ENCODE data around the gene AHI1.
"Not testable (repeated sequence)": the region's sequence is repeated elsewhere in the genome, so short reads cannot be mapped to it uniquely, and the experiment has no call there.

AHI1 gene

DNA sequence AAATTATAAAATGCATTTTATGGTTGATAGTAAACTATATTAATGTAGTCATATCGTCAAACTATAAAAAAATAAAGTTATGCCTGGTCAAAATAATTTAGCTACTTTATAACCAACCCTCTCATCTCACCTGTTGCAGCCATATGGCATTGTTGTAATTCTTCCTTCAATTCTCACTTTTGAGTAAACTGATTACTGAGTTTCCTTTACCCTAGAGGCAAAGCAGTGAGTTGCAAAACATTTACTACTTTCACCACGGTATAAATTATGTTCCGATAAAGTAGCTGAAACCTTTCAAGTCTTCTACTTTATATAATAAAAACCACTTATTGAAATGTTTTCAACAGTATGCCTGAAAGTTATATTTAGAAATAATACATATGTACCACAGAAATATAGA, 113.8 kb downstream of the AHI1 start:
- no peak for DNase-seq

DNA sequence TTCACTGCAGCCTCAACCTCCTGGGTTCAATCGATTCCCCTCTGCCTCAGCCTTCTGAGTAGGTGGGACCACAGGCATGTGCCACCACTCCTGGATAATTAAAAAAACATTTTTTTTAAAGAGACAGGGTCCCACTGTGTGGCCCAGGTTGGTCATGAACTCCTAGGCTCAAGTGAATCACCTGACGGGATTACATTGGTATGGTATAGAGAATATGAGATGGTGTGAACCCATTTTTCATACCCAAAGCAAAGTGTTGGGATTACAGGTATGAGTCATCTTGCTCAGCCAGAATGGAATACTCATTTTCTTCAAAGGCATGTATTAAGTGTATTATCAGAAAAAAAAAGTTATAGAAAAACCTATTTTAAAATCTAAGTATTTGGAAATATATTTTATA, 114.2 kb downstream of the AHI1 start:
- no peak for DNase-seq

DNA sequence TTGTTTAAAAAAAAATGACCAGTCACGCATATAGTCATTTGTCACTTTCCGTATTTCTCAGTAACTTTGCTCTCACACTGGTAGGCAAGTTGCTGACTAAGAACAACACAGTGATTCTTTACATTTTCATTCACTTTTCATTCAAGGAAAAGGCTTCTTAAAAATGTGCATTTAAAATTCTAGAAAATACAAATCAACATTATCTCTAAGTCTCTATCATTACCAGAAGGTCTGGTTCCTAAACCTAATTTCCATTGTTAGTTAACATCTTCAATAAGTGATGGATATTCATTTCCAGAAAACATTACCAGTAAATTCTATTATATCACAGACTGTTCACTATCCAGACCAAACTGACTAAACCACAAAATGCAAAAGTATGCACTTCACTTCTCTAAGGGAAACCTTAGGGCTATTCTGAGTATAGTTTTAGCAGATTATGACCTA, 115.3 kb downstream of the AHI1 start:
- no peak for DNase-seq

DNA sequence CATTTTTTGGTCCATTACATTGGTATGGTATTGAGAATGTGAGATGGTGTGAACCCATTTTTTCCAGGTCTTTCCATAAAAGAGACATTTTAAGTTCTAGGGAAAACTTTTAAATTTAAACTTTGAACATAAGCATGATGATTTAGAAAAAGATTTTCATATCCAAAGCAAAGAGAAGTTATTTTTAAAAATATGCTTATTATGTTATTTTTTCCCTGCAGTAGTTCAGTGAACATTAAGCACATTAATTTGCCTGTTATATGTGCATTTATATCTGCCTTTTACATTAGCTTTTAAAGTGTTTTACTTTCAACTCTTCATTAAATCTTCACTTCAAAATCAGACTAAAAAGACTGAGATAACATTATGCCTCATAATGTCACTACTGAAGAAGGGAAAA, 116.7 kb downstream of the AHI1 start:
- DNase-seq = no peak

DNA sequence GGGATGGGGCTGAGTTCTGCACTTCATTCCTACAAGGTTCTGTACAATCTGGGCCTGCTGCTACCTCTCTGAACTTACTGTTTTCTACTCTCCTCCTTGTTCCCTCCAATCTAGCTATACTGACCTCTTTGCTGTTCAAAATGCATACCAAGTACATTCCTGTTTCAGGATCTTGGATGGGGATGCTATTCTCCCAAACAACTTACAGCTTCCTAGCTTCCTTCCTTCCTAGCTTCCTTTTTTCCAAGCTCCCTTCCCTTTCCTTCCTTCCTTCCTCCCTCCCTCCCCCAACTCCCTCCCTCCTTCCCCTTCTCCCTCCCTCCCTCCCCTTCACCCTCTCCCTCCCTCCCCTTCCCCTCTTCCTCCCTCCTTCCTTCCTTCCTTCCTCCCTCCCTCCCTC, 117.9 kb downstream of the AHI1 start:
- DNase-seq = no peak

DNA sequence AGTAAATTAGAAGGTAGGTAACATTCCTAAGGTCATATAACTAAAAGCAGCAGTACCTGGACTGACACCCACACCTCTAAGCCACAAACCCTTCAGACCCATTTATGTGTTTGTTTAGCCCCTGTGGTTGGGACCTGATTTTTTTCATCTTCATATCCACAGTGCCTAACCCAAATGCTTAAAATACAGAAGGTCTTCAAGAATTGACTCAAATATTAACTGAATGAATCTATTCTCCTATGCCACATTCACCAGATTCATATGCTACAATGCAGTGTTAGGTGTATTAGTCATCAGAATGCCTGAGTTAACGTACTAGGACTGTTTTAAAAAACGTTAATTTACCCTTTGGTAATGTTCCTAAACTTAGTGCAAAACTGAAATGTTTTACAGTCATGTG, 124.8 kb downstream of the AHI1 start:
- DNase-seq = no peak

DNA sequence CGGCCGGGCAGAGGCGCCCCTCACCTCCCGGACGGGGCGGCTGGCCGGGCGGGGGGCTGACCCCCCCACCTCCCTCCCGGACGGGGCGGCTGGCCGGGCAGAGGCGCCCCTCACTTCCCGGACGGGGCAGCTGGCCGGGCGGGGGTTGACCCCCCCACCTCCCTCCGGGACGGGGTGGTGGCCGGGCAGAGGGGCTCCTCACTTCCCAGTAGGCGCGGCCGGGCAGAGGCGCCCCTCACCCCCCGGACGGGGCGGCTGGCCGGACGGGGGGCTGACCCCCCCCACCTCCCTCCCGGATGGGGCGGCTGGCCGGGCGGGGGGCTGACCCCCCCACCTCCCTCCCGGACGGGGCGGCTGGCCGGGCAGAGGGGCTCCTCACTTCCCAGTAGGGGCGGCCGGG, 133.9 kb downstream of the AHI1 start:
- DNase-seq = not testable (repeated sequence)

DNA sequence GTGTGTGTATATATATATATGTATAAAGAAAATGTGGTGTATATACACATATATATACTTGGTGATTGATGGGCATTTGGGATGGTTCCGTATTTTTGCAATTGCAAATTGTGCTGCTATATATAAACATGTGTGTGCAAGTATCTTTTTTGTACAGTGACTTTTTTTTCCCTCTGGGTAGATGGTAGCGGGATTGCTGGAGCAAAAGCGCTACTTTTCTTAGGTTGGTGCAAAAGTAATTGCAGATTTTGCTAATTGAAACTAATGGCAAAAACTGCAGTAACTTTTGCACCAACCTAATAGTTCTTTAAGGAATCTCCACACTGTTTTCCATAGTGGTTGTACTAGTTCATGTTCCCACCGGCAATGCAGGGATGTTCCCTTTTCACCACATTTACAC, 135.4 kb downstream of the AHI1 start:
- no peak for DNase-seq

DNA sequence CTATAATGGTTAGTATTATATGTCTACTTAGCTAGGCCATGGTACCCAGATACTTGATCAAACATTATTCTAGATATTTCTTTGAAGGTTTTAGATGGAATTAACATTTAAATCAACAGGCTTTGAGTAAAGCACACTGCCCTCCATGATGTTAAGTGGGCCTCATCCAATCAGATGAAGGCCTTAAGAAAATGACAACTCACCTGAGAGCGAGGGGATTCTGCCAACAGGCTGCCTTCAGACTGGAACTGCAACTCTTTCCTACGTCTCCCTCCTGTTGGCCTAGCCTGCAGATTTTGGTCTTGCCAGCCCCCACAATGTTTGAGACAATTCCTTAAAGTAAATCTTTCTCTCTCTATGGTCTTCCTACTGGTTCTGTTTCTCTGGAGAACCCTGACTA, 137.3 kb downstream of the AHI1 start:
- DNase-seq = no peak

DNA sequence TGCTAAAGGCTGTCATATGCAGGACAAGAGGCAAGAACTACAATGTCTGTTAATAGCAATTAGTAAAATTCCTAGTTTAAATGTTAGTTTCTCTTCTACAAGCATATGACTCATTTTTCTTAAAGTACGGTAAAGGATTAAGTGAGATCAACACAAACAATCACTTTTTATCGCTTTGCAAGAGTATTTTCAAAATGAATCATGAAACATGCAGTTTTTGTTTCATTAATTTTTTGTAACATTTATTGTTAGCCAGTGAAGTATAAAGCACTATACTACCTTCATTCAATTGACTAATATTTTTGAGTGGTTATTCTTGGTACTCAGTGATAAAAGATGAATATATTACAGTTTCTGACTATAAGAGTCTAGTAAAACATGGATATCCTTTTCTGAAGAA, 138.6 kb downstream of the AHI1 start:
- no peak for DNase-seq

DNA sequence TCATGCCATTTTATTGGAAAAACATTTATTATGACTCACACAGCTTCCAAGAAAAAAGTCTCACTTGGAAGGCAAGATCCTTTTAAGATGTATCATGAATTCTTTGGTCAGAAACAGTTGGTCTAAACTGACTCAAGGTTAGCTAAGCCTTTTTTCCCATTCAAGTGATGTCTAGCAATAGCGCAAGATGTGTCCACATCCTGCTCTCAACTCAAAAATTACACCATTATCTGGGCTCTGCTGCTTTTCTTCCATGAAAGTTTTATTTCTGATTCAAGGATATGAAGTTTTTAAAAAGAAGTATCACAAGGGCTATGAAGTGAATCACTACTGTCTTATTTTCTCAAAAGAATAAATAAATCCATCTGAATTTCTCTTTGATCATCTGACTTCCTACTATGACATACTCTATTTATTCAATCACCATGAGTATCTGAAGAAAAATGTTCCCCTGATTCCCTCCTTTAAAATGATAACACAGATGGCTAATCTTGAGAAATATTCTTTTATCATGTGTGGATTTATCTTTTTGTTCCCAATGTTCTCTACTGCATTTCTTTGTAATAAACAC, 139.2 kb downstream of the AHI1 start:
- no peak for DNase-seq

DNA sequence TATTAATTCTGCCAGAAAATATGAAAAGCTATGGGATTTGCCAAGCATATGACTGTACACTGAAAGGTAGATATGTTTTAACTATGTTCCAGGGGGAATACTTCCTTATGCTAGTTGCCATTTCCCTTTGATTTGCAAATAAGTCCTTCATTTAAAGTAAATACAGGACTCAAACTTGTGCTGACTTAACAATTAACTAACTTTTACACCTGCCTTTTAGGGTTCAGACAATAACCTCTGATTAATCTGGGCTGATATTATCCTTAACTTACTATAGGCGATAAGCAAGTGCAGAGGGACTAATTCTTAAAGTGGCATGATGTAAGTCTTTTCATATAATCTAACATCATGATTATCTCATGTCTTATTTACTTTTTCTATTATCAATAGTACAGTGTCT, 143.1 kb downstream of the AHI1 start:
- DNase-seq = no peak

DNA sequence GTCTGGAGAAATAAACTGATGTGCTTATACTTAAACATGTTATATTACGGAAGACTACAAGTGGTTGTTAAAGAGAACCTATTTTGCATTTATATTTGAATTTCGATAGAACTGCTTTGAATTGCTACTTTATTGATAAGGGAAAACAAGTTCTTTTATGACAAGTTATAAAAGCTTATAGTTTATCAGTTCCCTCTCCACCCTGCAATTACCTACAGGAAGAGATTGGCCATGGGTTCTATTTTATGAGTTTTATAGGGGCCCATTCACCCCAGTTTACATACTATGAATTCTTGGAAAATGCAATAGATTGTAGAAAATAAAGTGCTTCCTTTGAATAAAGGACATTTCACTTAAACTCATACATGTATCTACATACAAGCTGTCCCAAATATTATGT, 144.4 kb downstream of the AHI1 start:
- no peak for DNase-seq

DNA sequence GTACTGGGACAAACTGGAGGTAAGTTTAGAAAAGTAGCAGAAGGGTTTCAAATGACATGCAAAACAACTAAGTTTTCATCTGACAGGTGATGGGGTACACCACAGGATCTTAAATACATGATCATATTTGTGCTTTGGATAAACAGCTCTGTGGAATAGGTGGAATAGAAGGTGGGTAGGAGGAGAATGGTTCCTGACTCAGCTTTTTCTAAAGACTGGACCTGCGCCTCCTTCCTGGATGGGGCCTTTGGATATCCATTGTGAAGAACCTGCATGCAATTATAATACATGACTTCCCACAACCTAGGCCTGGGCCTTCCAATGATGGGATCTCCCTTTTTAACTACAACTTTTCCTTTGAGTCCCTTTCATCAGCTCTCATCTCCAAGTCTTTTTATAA, 145.9 kb downstream of the AHI1 start:
- DNase-seq = no peak

DNA sequence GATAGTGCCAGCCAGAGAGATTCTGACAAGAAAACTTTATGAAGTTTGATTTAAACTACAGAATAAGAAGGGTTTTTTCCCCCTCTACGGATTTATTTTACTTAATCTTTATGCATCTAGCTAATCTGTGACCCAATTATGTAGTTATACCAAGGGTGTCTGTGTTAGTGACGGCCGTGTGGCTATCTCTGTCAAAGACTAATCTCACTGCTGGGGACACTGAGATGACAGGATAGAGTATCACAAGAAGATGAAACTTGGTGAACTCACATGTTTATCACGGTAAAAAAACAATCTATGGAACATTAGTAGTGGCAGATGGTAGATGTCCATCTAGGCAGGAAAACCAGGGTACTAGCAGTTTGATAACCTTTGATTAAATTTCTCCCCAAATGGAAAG, 149.7 kb downstream of the AHI1 start:
- no peak for DNase-seq

DNA sequence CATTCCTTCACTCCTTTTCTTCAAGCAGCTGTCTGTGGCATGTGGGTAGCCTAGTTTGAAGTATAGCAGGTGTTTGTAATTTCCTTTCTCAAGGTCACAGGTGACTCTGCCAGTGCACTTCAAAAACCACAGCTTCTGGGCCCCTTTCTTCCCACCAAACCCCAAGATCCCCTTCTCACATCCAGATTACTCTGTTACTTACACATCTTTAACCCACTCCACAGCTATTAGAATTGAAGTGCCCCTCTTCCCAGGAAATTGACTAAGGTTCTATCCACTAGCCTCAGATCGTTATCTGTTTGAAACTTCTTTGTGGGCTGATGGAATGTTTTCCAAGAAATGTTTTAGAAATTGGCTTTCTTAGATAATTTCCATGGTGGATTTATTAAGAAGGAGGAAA, 150.8 kb downstream of the AHI1 start:
- DNase-seq = no peak

DNA sequence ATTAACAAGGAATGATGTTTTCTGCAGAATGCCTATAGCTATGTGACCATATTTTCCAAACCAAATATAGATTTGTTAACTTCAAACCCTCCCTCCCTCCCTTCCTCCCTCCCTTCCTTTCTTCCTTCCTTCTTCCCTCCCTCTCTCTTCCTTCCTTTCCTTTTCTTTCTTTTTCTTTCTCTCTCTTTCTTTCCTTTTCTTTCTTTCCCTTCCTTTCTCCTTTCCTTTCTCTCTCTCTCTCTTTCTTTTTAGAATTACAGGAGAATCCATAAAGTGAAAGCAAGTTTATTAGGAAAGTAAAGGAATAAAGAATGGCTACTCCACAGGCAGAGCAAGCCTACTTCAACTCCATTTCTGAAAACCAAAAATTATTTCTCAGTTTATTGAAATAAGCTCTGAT, 153.0 kb downstream of the AHI1 start:
- no peak for DNase-seq

DNA sequence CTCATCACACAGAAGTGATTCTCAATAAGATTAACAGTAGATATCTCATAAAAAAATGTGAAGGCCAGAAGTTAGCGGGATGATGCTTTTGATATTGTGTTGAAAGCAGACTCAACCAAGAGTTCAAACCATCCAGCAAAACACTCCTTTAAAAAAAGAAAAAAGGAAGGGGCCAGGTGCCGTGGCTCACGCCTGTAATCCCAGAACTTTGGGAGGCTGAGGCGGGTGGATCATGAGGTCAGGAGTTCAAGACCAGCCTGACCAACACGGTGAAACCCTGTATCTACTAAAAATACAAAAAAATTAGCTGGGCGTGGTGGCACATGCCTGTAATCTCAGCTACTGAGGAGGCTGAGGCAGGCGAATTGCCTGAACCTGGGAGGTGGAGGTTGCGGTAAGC, 157.6 kb downstream of the AHI1 start:
- DNase-seq = not testable (repeated sequence)

DNA sequence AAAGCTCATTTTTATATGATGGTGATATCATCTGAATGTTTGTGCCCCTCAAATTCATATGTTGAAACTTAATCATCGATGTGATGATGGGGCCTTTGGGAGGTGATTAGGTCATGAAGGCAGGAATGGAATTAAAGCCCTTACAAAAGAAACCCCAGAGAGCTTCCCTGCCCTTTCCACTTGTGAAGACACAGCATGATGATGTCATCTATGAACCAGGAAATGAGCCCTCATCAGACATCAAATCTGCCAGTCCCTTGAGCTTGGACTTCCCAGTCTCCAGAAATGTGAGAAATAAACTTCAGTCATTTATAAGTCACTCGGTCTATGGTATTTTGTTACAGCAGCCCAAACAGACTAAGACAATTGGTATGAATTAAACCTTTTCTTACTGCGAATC, 163.4 kb downstream of the AHI1 start:
- DNase-seq = no peak

DNA sequence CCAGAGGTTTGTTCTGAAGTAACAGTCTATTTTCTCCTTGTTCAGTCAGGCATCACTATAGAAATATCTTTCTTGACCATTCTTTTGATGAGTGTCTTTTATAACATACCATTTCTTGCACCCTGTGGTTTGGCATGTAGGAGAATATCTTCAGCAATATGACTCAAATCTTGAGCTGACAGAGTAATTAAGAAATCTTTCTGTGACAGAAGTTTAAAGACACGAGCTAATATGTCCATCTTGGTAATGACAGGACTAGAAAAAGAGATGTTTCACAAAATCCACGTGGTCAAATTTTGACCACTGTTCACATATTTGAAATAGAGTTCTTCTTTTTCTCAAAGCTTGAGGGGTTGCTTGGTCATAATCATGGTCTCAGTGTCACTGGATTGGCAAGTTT, 166.5 kb downstream of the AHI1 start:
- no peak for DNase-seq

DNA sequence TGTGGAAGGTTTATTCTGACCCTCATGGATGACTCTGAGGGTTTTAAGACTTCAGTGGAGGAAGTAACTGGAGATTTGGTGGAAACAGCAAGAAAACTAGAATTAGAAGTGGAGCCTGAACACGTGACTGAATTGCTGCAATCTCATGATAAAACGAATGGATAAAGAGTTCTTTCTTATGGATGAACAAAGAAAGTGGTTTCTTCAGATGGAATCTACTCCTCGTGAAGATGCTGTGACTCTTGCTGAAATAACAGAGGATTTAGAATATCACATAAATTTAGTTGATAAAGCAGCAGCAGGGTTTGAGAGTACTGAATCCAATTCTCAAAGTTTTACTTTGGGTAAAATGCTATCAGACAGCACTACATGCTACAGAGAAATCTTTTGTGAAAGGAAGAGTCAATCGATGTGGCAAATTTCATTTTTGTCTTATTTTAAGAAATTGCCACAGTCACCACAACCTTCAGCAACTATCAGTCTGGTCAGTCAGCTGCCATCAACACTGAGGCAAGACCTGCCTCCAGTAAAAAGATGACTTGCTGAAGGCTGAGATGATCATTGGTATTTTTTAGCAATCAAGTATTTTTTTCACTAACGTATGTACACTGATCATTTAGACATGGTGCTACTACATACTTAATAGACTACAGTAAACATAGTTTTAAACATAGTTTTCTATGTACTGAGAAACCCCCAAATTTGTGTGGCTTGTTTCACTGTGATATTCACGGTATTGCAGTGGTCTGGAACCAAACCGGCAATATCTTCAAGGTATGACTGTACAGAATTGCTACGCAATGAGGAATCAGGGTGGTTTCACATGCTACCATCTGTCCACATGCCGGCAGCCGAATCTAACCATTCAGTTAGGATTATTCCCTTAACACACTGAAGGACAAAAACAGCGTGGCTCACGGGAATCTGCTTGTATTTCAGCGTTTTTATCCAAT, 167.4 kb downstream of the AHI1 start:
- no peak for DNase-seq

DNA sequence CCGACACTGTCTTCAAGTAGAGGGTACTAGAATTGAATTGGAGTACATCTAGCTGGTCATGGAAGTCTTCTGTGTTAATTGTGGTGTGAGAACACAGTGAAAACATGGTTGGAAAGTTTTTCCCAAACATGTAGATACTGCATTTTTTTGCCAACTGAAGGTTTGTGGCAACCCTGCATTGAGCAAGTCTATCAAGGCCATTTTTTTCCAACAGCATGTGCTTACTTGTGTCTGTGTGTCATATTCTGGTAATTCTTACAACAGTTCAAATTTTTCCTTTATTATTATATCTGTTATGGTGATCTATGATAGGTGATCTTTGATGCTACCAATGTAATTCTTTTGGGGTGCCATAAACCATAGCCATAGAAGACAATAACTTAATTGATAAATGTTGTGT, 169.4 kb downstream of the AHI1 start:
- DNase-seq = no peak

DNA sequence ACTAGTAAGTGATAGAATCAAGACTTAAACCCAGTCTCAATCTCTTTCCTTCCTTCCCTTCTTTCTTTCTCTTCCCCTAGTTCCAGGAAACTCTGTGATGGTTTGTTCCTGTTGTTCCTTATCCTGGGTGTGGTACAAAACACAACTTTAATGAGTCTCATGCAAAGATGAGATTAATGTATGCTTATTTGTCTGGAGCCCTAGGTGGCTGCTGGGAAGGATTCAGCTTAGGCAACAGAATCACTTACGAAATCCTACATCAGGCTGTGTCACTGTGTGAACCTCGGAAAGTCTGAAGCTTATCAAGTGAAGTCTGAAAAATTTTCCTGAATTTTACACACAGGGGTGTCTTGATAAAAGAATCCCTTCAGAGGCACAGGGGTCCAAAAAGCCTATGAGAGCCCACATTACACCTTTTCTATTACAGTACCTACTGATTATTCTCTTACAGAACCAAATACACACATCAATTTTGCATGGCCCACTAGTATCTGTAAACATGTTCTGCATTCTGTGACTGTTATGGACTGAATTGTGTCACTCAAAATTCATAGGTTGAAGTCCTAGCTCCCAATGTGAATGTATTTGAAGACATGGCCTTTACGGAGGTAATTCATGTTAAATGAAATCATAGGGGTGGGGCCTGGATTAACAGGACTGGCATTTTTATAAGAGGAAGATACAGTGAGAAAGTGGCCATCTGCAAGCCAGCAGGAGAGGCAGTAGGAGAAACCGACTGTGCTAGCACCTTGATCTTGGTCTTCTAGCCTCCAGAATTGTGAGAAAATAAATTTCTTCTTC, 171.7 kb downstream of the AHI1 start:
- no peak for DNase-seq

DNA sequence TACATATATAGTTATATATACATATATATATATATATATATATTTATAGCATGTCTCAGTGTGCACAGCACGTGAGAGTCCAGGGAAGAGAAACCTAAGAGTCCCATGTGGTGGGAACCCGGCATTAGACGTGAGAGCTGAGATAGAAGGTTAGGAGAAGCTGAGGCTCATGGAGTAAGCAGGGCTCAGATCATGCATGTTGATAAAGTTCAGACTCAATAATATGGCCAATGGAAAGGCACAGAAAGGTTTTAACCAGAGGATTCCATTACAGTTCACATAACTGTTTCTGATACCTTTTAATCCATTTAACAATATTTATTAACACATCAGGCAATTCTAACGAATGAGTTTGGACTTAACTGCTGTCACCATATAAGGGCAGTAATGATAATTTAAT, 173.0 kb downstream of the AHI1 start:
- DNase-seq = no peak

All from activated CD4-positive, alpha-beta T cell treated with anti-CD3 and anti-CD28 coated beads for 4 hours (primary cell).